GM12892 (cell line): ENCODE results near the gene LHX4.

Experiments used
- POLR2A ChIP-seq: IDR thresholded peaks from 2 replicates; pipeline ENCODE4 v1.6.1; 2011; ENCODE audit warnings: low read depth, low read length, control low read depth
- TAF1 ChIP-seq: IDR thresholded peaks from 2 replicates; pipeline ENCODE4 v1.6.1; 2011; ENCODE audit warnings: low read depth, mild to moderate bottlenecking, control low read depth, low read length, borderline replicate concordance

GRCh38 chr1:180232521-180233043 is 2.5 kb downstream of the LHX4 start:
- TF ChIP-seq POLR2A (no peak), TAF1 (no peak)
